ENCODE data around the gene PAOX. TPM values are rescaled to one million over a fixed set of nuclear protein-coding genes. Genes with fewer than 3 reads are reported as not detected.

The PAOX gene
- polyA plus RNA-seq, 2 donors: 11.5 to 16.1 TPM

GRCh38 chr10:133393401-133394063, 14.5 kb downstream of the PAOX start:
- H3K27ac ChIP-seq (ENCODE audit: low read depth in 2 of 2, low read length in 1 of 2): peak overlapping the region; percentile 79 to 95
- H3K4me3 ChIP-seq (ENCODE audit: low read depth in 1 of 2, low read length in 2 of 2): peak overlapping the region in 1 of 2 donors; percentile 80
- H3K36me3 ChIP-seq (ENCODE audit: control insufficient read depth in 2 of 2, insufficient read depth in 2 of 2, low read length in 1 of 2): peaks cover 3 to 8% of the 10 kb centered on the region in 2 donors
- peaks cover 2 to 4% of the 10 kb centered on the region in 2 donors for H3K4me1 ChIP-seq (ENCODE audit: control insufficient read depth in 2 of 2, insufficient read depth in 2 of 2, low read length in 1 of 2)
- H3K27me3 ChIP-seq (ENCODE audit: control insufficient read depth in 1 of 2, insufficient read depth in 2 of 2, low read length in 2 of 2): no peaks in the 10 kb centered on the region
- WGBS, 2 donors: 34 to 36% methylated on average over 27 of the region's 27 CpGs
- H3K9me3 ChIP-seq (ENCODE audit: control insufficient read depth in 2 of 2, insufficient read depth in 1 of 2, low read depth in 1 of 2, low read length in 1 of 2): peaks cover 0 to 3% of the 10 kb centered on the region in 2 donors

GRCh38 chr10:133394064-133394663, 15.1 kb downstream of the PAOX start, which contains the start of gene MTG1:
Gene MTG1 (plus strand): TSS chr10:133394157. CDS start chr10:133394221, 64 bp downstream.
- H3K4me3 ChIP-seq (ENCODE audit: low read depth in 1 of 2, low read length in 2 of 2): peak within 1 kb of the TSS; percentile 80 to 89
- H3K27me3 ChIP-seq (ENCODE audit: control insufficient read depth in 1 of 2, insufficient read depth in 2 of 2, low read length in 2 of 2): no peaks in the 10 kb centered on the region
- peaks cover 0 to 3% of the 10 kb centered on the region in 2 donors for H3K9me3 ChIP-seq (ENCODE audit: control insufficient read depth in 2 of 2, insufficient read depth in 1 of 2, low read depth in 1 of 2, low read length in 1 of 2)
- peaks cover 2 to 4% of the 10 kb centered on the region in 2 donors for H3K4me1 ChIP-seq (ENCODE audit: control insufficient read depth in 2 of 2, insufficient read depth in 2 of 2, low read length in 1 of 2)
- H3K27ac ChIP-seq (ENCODE audit: low read depth in 2 of 2, low read length in 1 of 2): peak within 1 kb of the TSS; percentile 79 to 95
- 0 to 1% methylated on average over 46 to 69 of the region's 69 CpGs for WGBS, 2 donors
- peaks cover 6 to 15% of the 10 kb centered on the region in 2 donors for H3K36me3 ChIP-seq (ENCODE audit: control insufficient read depth in 2 of 2, insufficient read depth in 2 of 2, low read length in 1 of 2)

- H3K36me3 ChIP-seq (ENCODE audit: control insufficient read depth in 2 of 2, insufficient read depth in 2 of 2, low read length in 1 of 2): peaks cover 6 to 19% of the 10 kb centered on the region in 2 donors
- H3K27me3 ChIP-seq (ENCODE audit: control insufficient read depth in 1 of 2, insufficient read depth in 2 of 2, low read length in 2 of 2): no peaks in the 10 kb centered on the region
These were observed 15.7 kb downstream of the PAOX start for GRCh38 chr10:133394801-133395221.

GRCh38 chr10:133396035-133396624, 17.1 kb downstream of the PAOX start:
- Histone ChIP-seq H3K27me3 (ENCODE audit: control insufficient read depth in 1 of 2, insufficient read depth in 2 of 2, low read length in 2 of 2) (no peaks in the 10 kb centered on the region), H3K36me3 (ENCODE audit: control insufficient read depth in 2 of 2, insufficient read depth in 2 of 2, low read length in 1 of 2) (peaks cover 10 to 24% of the 10 kb centered on the region in 2 donors), H3K9me3 (ENCODE audit: control insufficient read depth in 2 of 2, insufficient read depth in 1 of 2, low read depth in 1 of 2, low read length in 1 of 2) (peaks cover 0 to 2% of the 10 kb centered on the region in 2 donors), H3K4me1 (ENCODE audit: control insufficient read depth in 2 of 2, insufficient read depth in 2 of 2, low read length in 1 of 2) (peaks cover 2 to 4% of the 10 kb centered on the region in 2 donors), H3K4me3 (ENCODE audit: low read depth in 1 of 2, low read length in 2 of 2) (no peak overlapping the region), H3K27ac (ENCODE audit: low read depth in 2 of 2, low read length in 1 of 2) (no peak overlapping the region)
- 93 to 94% methylated on average over 19 of the region's 19 CpGs for WGBS, 2 donors

More at GRCh38 chr10:133394801-133395221, 15.7 kb downstream of the PAOX start:
- H3K27ac ChIP-seq (ENCODE audit: low read depth in 2 of 2, low read length in 1 of 2): peak overlapping the region; percentile 79 to 95
- peaks cover 0 to 3% of the 10 kb centered on the region in 2 donors for H3K9me3 ChIP-seq (ENCODE audit: control insufficient read depth in 2 of 2, insufficient read depth in 1 of 2, low read depth in 1 of 2, low read length in 1 of 2)
- H3K4me1 ChIP-seq (ENCODE audit: control insufficient read depth in 2 of 2, insufficient read depth in 2 of 2, low read length in 1 of 2): peaks cover 2 to 4% of the 10 kb centered on the region in 2 donors
- peak overlapping the region; percentile 80 to 89 for H3K4me3 ChIP-seq (ENCODE audit: low read depth in 1 of 2, low read length in 2 of 2)
- 22 to 24% methylated on average over 21 of the region's 21 CpGs for whole genome bisulfite sequencing, 2 donors

- H3K9me3 ChIP-seq (ENCODE audit: control insufficient read depth in 2 of 2, insufficient read depth in 1 of 2, low read depth in 1 of 2, low read length in 1 of 2): no peaks in the 10 kb centered on the region
- H3K27ac ChIP-seq (ENCODE audit: low read depth in 2 of 2, low read length in 1 of 2): no peak overlapping the region
- peaks cover 11 to 37% of the 10 kb centered on the region in 2 donors for H3K36me3 ChIP-seq (ENCODE audit: control insufficient read depth in 2 of 2, insufficient read depth in 2 of 2, low read length in 1 of 2)
- no peak overlapping the region for H3K4me3 ChIP-seq (ENCODE audit: low read depth in 1 of 2, low read length in 2 of 2)
- WGBS, 2 donors: 96% methylated on average over 7 of the region's 7 CpGs
- peaks cover 2 to 4% of the 10 kb centered on the region in 2 donors for H3K4me1 ChIP-seq (ENCODE audit: control insufficient read depth in 2 of 2, insufficient read depth in 2 of 2, low read length in 1 of 2)
- no peaks in the 10 kb centered on the region for H3K27me3 ChIP-seq (ENCODE audit: control insufficient read depth in 1 of 2, insufficient read depth in 2 of 2, low read length in 2 of 2)
These were observed 18.9 kb downstream of the PAOX start for GRCh38 chr10:133397938-133398337.

- H3K36me3 ChIP-seq (ENCODE audit: control insufficient read depth in 2 of 2, insufficient read depth in 2 of 2, low read length in 1 of 2): peaks cover 11 to 44% of the 10 kb centered on the region in 2 donors
- WGBS, 2 donors: 96% methylated on average over 17 to 19 of the region's 19 CpGs
- H3K27ac ChIP-seq (ENCODE audit: low read depth in 2 of 2, low read length in 1 of 2): no peak overlapping the region
- H3K27me3 ChIP-seq (ENCODE audit: control insufficient read depth in 1 of 2, insufficient read depth in 2 of 2, low read length in 2 of 2): no peaks in the 10 kb centered on the region
- no peak overlapping the region for H3K4me3 ChIP-seq (ENCODE audit: low read depth in 1 of 2, low read length in 2 of 2)
- no peaks in the 10 kb centered on the region for H3K9me3 ChIP-seq (ENCODE audit: control insufficient read depth in 2 of 2, insufficient read depth in 1 of 2, low read depth in 1 of 2, low read length in 1 of 2)
- H3K4me1 ChIP-seq (ENCODE audit: control insufficient read depth in 2 of 2, insufficient read depth in 2 of 2, low read length in 1 of 2): peaks cover 0 to 4% of the 10 kb centered on the region in 2 donors
These were observed 20.1 kb downstream of the PAOX start for GRCh38 chr10:133399123-133399601.

GRCh38 chr10:133400624-133401424, 21.8 kb downstream of the PAOX start:
- no peaks in the 10 kb centered on the region for H3K9me3 ChIP-seq (ENCODE audit: control insufficient read depth in 2 of 2, insufficient read depth in 1 of 2, low read depth in 1 of 2, low read length in 1 of 2)
- peaks cover 14 to 44% of the 10 kb centered on the region in 2 donors for H3K36me3 ChIP-seq (ENCODE audit: control insufficient read depth in 2 of 2, insufficient read depth in 2 of 2, low read length in 1 of 2)
- no peaks in the 10 kb centered on the region for H3K27me3 ChIP-seq (ENCODE audit: control insufficient read depth in 1 of 2, insufficient read depth in 2 of 2, low read length in 2 of 2)
- no peaks in the 10 kb centered on the region for H3K4me1 ChIP-seq (ENCODE audit: control insufficient read depth in 2 of 2, insufficient read depth in 2 of 2, low read length in 1 of 2)
- WGBS, 2 donors: 82 to 89% methylated on average over 10 of the region's 10 CpGs
- no peak overlapping the region for H3K27ac ChIP-seq (ENCODE audit: low read depth in 2 of 2, low read length in 1 of 2)
- H3K4me3 ChIP-seq (ENCODE audit: low read depth in 1 of 2, low read length in 2 of 2): no peak overlapping the region

- Histone ChIP-seq H3K4me3 (ENCODE audit: low read depth in 1 of 2, low read length in 2 of 2) (no peak overlapping the region), H3K27me3 (ENCODE audit: control insufficient read depth in 1 of 2, insufficient read depth in 2 of 2, low read length in 2 of 2) (no peaks in the 10 kb centered on the region), H3K36me3 (ENCODE audit: control insufficient read depth in 2 of 2, insufficient read depth in 2 of 2, low read length in 1 of 2) (peaks cover 14 to 40% of the 10 kb centered on the region in 2 donors), H3K9me3 (ENCODE audit: control insufficient read depth in 2 of 2, insufficient read depth in 1 of 2, low read depth in 1 of 2, low read length in 1 of 2) (no peaks in the 10 kb centered on the region), H3K27ac (ENCODE audit: low read depth in 2 of 2, low read length in 1 of 2) (no peak overlapping the region), H3K4me1 (ENCODE audit: control insufficient read depth in 2 of 2, insufficient read depth in 2 of 2, low read length in 1 of 2) (no peaks in the 10 kb centered on the region)
- 94 to 95% methylated on average over 12 of the region's 12 CpGs for WGBS, 2 donors
These were observed 22.4 kb downstream of the PAOX start for GRCh38 chr10:133401500-133401899.
